Measurements from ENCODE around the gene C16orf95. TPM values are rescaled to one million over a fixed set of nuclear protein-coding genes. Genes with fewer than 3 reads are reported as not detected.

C16orf95 gene
- total RNA-seq, 1 experiment from 2014 or later: 5.1 TPM

- no TSS peak for BruUV-seq (replicated peaks)
- Histone ChIP-seq H3K9me3 (ENCODE audit: low read depth, low read length, poor library complexity, severe bottlenecking) (peaks cover 3% of the 10 kb centered on the region), H3K4me1 (ENCODE audit: insufficient read depth, low read length, poor library complexity, severe bottlenecking) (no peaks in the 10 kb centered on the region), H3K27ac (ENCODE audit: low read depth, low read length, poor library complexity, severe bottlenecking) (no peak overlapping the region), H3K36me3 (ENCODE audit: insufficient read depth, low read length, poor library complexity, severe bottlenecking) (no peaks in the 10 kb centered on the region), H3K27me3 (replicated peaks; ENCODE audit: insufficient read depth, low read depth, low read length, poor library complexity) (no peaks in the 10 kb centered on the region), H3K4me3 (ENCODE audit: low read depth, low read length, poor library complexity, severe bottlenecking) (no peak overlapping the region)
- ChIA-PET CTCF (no interaction called here), POLR2A (ENCODE audit: low non-redundant PET) (no interaction called here)
- intact Hi-C loops (cut with micrococcal nuclease; ENCODE audit: unreplicated experiment): no loop called here
- no peak for DNase-seq (ENCODE audit: low spot score)
- no peak for TF ChIP-seq CTCF (conservative IDR thresholded peaks at IDR 0.05; ENCODE audit: low read depth, low read length)
- no peak for TF ChIP-seq EZH2 (IDR thresholded peaks at IDR 0.05; ENCODE audit: borderline replicate concordance, low read depth, low read length, poor library complexity, severe bottlenecking)
These were observed 13.2 kb downstream of the C16orf95 start for GRCh38 chr16:87303962-87304521.

- intact Hi-C loops (cut with micrococcal nuclease; ENCODE audit: unreplicated experiment): no loop called here
- no peak for DNase-seq (ENCODE audit: low spot score)
- BruUV-seq (replicated peaks): no TSS peak
- Histone ChIP-seq H3K4me1 (ENCODE audit: insufficient read depth, low read length, poor library complexity, severe bottlenecking) (no peaks in the 10 kb centered on the region), H3K9me3 (ENCODE audit: low read depth, low read length, poor library complexity, severe bottlenecking) (peaks cover under 1% of the 10 kb centered on the region), H3K4me3 (ENCODE audit: low read depth, low read length, poor library complexity, severe bottlenecking) (no peak overlapping the region), H3K27ac (ENCODE audit: low read depth, low read length, poor library complexity, severe bottlenecking) (no peak overlapping the region), H3K27me3 (replicated peaks; ENCODE audit: insufficient read depth, low read depth, low read length, poor library complexity) (no peaks in the 10 kb centered on the region), H3K36me3 (ENCODE audit: insufficient read depth, low read length, poor library complexity, severe bottlenecking) (no peaks in the 10 kb centered on the region)
- ChIA-PET CTCF (no interaction called here), POLR2A (ENCODE audit: low non-redundant PET) (no interaction called here)
- no peak for TF ChIP-seq EZH2 (IDR thresholded peaks at IDR 0.05; ENCODE audit: borderline replicate concordance, low read depth, low read length, poor library complexity, severe bottlenecking)
- no peak for TF ChIP-seq CTCF (conservative IDR thresholded peaks at IDR 0.05; ENCODE audit: low read depth, low read length)
These were observed 13.7 kb downstream of the C16orf95 start for GRCh38 chr16:87303431-87303930.

- H3K27ac ChIP-seq (ENCODE audit: low read depth, low read length, poor library complexity, severe bottlenecking): no peak overlapping the region
- intact Hi-C loops (cut with micrococcal nuclease; ENCODE audit: unreplicated experiment): loop anchor here (10.0 kb wide), 1 partner anchor 234 kb away; no protein-coding TSS in a partner anchor
- TF ChIP-seq CTCF (conservative IDR thresholded peaks at IDR 0.05; ENCODE audit: low read depth, low read length) (no peak), EZH2 (IDR thresholded peaks at IDR 0.05; ENCODE audit: borderline replicate concordance, low read depth, low read length, poor library complexity, severe bottlenecking) (no peak)
- no peak for DNase-seq (ENCODE audit: low spot score)
- no peaks in the 10 kb centered on the region for H3K4me1 ChIP-seq (ENCODE audit: insufficient read depth, low read length, poor library complexity, severe bottlenecking)
- no peaks in the 10 kb centered on the region for H3K27me3 ChIP-seq (replicated peaks; ENCODE audit: insufficient read depth, low read depth, low read length, poor library complexity)
- H3K36me3 ChIP-seq (ENCODE audit: insufficient read depth, low read length, poor library complexity, severe bottlenecking): no peaks in the 10 kb centered on the region
- CTCF ChIA-PET: no interaction called here
- H3K9me3 ChIP-seq (ENCODE audit: low read depth, low read length, poor library complexity, severe bottlenecking): no peaks in the 10 kb centered on the region
- POLR2A ChIA-PET (ENCODE audit: low non-redundant PET): no interaction called here
- H3K4me3 ChIP-seq (ENCODE audit: low read depth, low read length, poor library complexity, severe bottlenecking): no peak overlapping the region
- BruUV-seq (replicated peaks): no TSS peak
These were observed 18.2 kb downstream of the C16orf95 start for GRCh38 chr16:87298857-87299465.

Measured in A673 (cell line).